ENCODE data around the gene PITPNC1. TPM values are rescaled to one million over a fixed set of nuclear protein-coding genes. Genes with fewer than 3 reads are reported as not detected.

Gene PITPNC1
- polyA plus RNA-seq, 1 of the 3 experiments (the other 2 are of a cell fraction): 18.4 TPM

GRCh38 chr17:67680445-67681224 is 303.6 kb downstream of the PITPNC1 start:
- Histone ChIP-seq H3K4me2 (no peak overlapping the region), H3K79me2 (ENCODE audit: insufficient read depth) (no peaks in the 10 kb centered on the region), H2AFZ (ENCODE audit: low read depth) (no peak overlapping the region), H3K4me3 (ENCODE audit: low read depth in 2 of 2, low read length in 1 of 2) (no peak overlapping the region), H3K9me3 (no peaks in the 10 kb centered on the region), H3F3A (replicated peaks; ENCODE audit: insufficient read depth) (no peaks in the 10 kb centered on the region), H3K9me2 (no peaks in the 10 kb centered on the region), H3K36me3 (replicated peaks in 1 of 2; ENCODE audit: control insufficient read depth in 1 of 2, insufficient read depth in 2 of 2, low read length in 1 of 2) (peaks cover 0 to 10% of the 10 kb centered on the region in 2 experiments), H3K27me3 (ENCODE audit: insufficient read depth) (no peaks in the 10 kb centered on the region), H3K27ac (ENCODE audit: low read depth in 2 of 2, low read length in 1 of 2) (no peak overlapping the region), H4K20me1 (ENCODE audit: insufficient read depth) (no peaks in the 10 kb centered on the region), H3K4me1 (ENCODE audit: control insufficient read depth in 1 of 2, insufficient read depth in 2 of 2, low read depth in 1 of 2, low read length in 1 of 2) (no peaks in the 10 kb centered on the region; a peak in 1 of 4 replicates), H3K9ac (no peak overlapping the region)
- CTCF ChIA-PET: interaction anchor here (0.6 to 16.1 kb wide), 4 partner anchors 9 to 304 kb away, joined by 3 to 241 read pairs (median 4); partner anchors contain the start of gene PITPNC1
- POLR2A ChIA-PET: no interaction called here
- DNase-seq: no peak
- 90% methylated on average over 8 of the region's 8 CpGs for WGBS (ENCODE audit: low lambda C conversion rate)
- TF ChIP-seq NFIC (IDR thresholded peaks at IDR 0.05; ENCODE audit: borderline replicate concordance): no peak
- no peak for TF ChIP-seq SIN3A (IDR thresholded peaks at IDR 0.05; ENCODE audit: borderline replicate concordance, low read depth, low read length)
- TF ChIP-seq FOSL2 (IDR thresholded peaks at IDR 0.05; ENCODE audit: borderline replicate concordance, low read depth): no peak
- no peak for TF ChIP-seq RAD21 (IDR thresholded peaks at IDR 0.05; ENCODE audit: low read length)

DNA sequence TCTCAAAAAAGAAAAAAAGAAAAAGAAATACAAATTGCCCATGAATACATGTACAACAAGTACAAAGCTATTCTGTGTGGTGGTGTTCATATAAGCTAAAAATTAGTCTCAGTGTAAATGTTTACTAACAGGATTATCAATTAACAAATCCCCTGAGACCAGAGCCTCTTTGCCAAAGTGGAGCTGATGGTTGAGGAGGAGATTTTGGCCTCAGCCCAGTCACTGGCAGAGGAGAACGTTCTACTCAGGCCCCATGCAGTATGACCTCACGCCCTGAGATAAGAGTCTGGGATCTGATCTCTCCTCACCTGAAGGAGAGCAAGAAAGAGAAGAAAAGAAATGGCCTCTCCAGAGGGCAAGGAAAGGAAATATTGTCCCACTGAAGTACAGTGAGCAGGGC is 305.1 kb downstream of the PITPNC1 start:
- no peaks in the 10 kb centered on the region for H3K9me3 ChIP-seq
- WGBS (ENCODE audit: low lambda C conversion rate): 92% methylated on average over 2 of the region's 2 CpGs
- no peaks in the 10 kb centered on the region for H4K20me1 ChIP-seq (ENCODE audit: insufficient read depth)
- H3F3A ChIP-seq (replicated peaks; ENCODE audit: insufficient read depth): no peaks in the 10 kb centered on the region
- no peak for DNase-seq
- no peak overlapping the region for H2AFZ ChIP-seq (ENCODE audit: low read depth)
- ChIA-PET POLR2A (no interaction called here), CTCF (interaction anchor here (1.2 to 16.1 kb wide), 3 partner anchors 43 to 306 kb away, joined by 3 to 241 read pairs (median 4); partner anchors contain the start of gene PITPNC1)
- no peaks in the 10 kb centered on the region for H3K27me3 ChIP-seq (ENCODE audit: insufficient read depth)
- no peak overlapping the region for H3K4me2 ChIP-seq
- no peak overlapping the region for H3K4me3 ChIP-seq (ENCODE audit: low read depth in 2 of 2, low read length in 1 of 2)
- H3K9me2 ChIP-seq: no peaks in the 10 kb centered on the region
- no peak overlapping the region for H3K9ac ChIP-seq
- H3K27ac ChIP-seq (ENCODE audit: low read depth in 2 of 2, low read length in 1 of 2): no peak overlapping the region
- peaks cover 0 to 7% of the 10 kb centered on the region in 2 experiments for H3K36me3 ChIP-seq (replicated peaks in 1 of 2; ENCODE audit: control insufficient read depth in 1 of 2, insufficient read depth in 2 of 2, low read length in 1 of 2)
- H3K79me2 ChIP-seq (ENCODE audit: insufficient read depth): no peaks in the 10 kb centered on the region
- no peaks in the 10 kb centered on the region; a peak in 1 of 4 replicates for H3K4me1 ChIP-seq (ENCODE audit: control insufficient read depth in 1 of 2, insufficient read depth in 2 of 2, low read depth in 1 of 2, low read length in 1 of 2)
- TF ChIP-seq, protein P1, sequence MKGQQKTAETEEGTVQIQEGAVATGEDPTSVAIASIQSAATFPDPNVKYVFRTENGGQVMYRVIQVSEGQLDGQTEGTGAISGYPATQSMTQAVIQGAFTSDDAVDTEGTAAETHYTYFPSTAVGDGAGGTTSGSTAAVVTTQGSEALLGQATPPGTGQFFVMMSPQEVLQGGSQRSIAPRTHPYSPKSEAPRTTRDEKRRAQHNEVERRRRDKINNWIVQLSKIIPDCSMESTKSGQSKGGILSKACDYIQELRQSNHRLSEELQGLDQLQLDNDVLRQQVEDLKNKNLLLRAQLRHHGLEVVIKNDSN (IDR thresholded peaks at IDR 0.05; ENCODE audit: borderline replicate concordance, low read depth): no peak
- TF ChIP-seq USF2 (IDR thresholded peaks at IDR 0.05; ENCODE audit: borderline replicate concordance, low read depth, low read length) (no peak), CTCF (IDR thresholded peaks at IDR 0.05) (no peak), CHD2 (IDR thresholded peaks at IDR 0.05; ENCODE audit: low read length, partially characterized antibody) (no peak), SMC3 (IDR thresholded peaks at IDR 0.05; ENCODE audit: low read depth, low read length) (no peak), RFX5 (IDR thresholded peaks at IDR 0.05; ENCODE audit: low read length) (no peak), TAF1 (IDR thresholded peaks at IDR 0.05; ENCODE audit: borderline replicate concordance, low read depth, low read length) (no peak), NRF1 (IDR thresholded peaks at IDR 0.05; ENCODE audit: low read depth, low read length) (no peak), GABPA (IDR thresholded peaks at IDR 0.05; ENCODE audit: low read depth) (no peak), IRF3 (IDR thresholded peaks at IDR 0.05; ENCODE audit: low read depth, low read length) (no peak), GATA2 (CRISPR knock-in tag; IDR thresholded peaks at IDR 0.05) (no peak), EZH2phosphoT487 (IDR thresholded peaks at IDR 0.05; ENCODE audit: borderline replicate concordance, low read depth) (no peak), SIN3A (IDR thresholded peaks at IDR 0.05; ENCODE audit: borderline replicate concordance, low read depth, low read length) (no peak)
- TF ChIP-seq, protein P2, sequence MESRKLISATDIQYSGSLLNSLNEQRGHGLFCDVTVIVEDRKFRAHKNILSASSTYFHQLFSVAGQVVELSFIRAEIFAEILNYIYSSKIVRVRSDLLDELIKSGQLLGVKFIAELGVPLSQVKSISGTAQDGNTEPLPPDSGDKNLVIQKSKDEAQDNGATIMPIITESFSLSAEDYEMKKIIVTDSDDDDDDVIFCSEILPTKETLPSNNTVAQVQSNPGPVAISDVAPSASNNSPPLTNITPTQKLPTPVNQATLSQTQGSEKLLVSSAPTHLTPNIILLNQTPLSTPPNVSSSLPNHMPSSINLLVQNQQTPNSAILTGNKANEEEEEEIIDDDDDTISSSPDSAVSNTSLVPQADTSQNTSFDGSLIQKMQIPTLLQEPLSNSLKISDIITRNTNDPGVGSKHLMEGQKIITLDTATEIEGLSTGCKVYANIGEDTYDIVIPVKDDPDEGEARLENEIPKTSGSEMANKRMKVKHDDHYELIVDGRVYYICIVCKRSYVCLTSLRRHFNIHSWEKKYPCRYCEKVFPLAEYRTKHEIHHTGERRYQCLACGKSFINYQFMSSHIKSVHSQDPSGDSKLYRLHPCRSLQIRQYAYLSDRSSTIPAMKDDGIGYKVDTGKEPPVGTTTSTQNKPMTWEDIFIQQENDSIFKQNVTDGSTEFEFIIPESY (IDR thresholded peaks at IDR 0.05; ENCODE audit: borderline replicate concordance, low read depth): no peak
- TF ChIP-seq, protein P3, sequence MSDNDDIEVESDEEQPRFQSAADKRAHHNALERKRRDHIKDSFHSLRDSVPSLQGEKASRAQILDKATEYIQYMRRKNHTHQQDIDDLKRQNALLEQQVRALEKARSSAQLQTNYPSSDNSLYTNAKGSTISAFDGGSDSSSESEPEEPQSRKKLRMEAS (IDR thresholded peaks at IDR 0.05; ENCODE audit: low read depth): no peak
